MCF 10A (cell line): ENCODE results near the gene TMEM134. TPM values are rescaled to one million over a fixed set of nuclear protein-coding genes. Genes with fewer than 3 reads are reported as not detected.
"Not testable (repeated sequence)": the region's sequence is repeated elsewhere in the genome, so short reads cannot be mapped to it uniquely, and the experiment has no call there.

Experiments used
- BruUV-seq: library from RNA; stranded (reverse); fragments of 400-500 nt; replicated peaks from 2 replicates; lab custom pipeline; 2021; lab: Mats Ljungman, UMichigan
- CTCF ChIA-PET: fragments of 300-600 bp; sonication (Branson Sonifier 250); formaldehyde crosslinking; extraction: SDS; loops from one replicate; lab custom pipeline; 2021; ENCODE audit warnings: antibody characterized with exemption, inconsistent platforms; lab: Yijun Ruan, JAX
- POLR2A ChIA-PET: fragments of 300-600, 350-650 bp; sonication (Branson Sonifier 250); formaldehyde crosslinking; extraction: SDS; loops from one replicate; lab custom pipeline; 2020; ENCODE audit warnings: antibody characterized with exemption, inconsistent platforms; lab: Yijun Ruan, JAX
- DNase-seq: peaks from one replicate; pipeline ENCODE4 v3.0.0-alpha.2; 2018; ENCODE audit not compliant: unreplicated experiment
- H3K27ac Mint-ChIP-seq: one replicate; pipeline ENCODE4 v1.8.0; 2022; ENCODE audit warnings: mild to moderate bottlenecking, low read depth, mixed read lengths; ENCODE audit not compliant: unreplicated experiment
- H3K27me3 Mint-ChIP-seq: one replicate; pipeline ENCODE4 v1.8.0; 2022; ENCODE audit warnings: mixed read lengths; ENCODE audit not compliant: insufficient read depth, unreplicated experiment
- H3K36me3 Mint-ChIP-seq: one replicate; pipeline ENCODE4 v1.8.0; 2022; ENCODE audit warnings: mild to moderate bottlenecking, moderate library complexity, mixed read lengths; ENCODE audit not compliant: insufficient read depth, unreplicated experiment
- H3K4me1 Mint-ChIP-seq: one replicate; pipeline ENCODE4 v1.8.0; 2022; ENCODE audit warnings: mixed read lengths; ENCODE audit not compliant: insufficient read depth, unreplicated experiment
- H3K4me3 Mint-ChIP-seq: one replicate; pipeline ENCODE4 v1.8.0; 2022; ENCODE audit warnings: mild to moderate bottlenecking, moderate library complexity, mixed read lengths; ENCODE audit not compliant: unreplicated experiment
- H3K9me3 Mint-ChIP-seq: one replicate; pipeline ENCODE4 v1.8.0; 2022; ENCODE audit warnings: mixed read lengths; ENCODE audit not compliant: unreplicated experiment
- CTCF ChIP-seq: fragments of 200-600 bp; IDR thresholded peaks from one replicate; pipeline ENCODE4 v1.8.0; 2022; ENCODE audit warnings: antibody characterized with exemption, mild to moderate bottlenecking; ENCODE audit not compliant: unreplicated experiment
- intact Hi-C: fragments of 100-400 bp; cut with micrococcal nuclease; formaldehyde crosslinking; loops from 2 replicates; pipeline ENCODE4 v1.14.1; 2022
- total RNA-seq: library from RNA; stranded (reverse); gene quantifications from 2 replicates; pipeline ENCODE4 v1.2.3, GENCODE V29; 2022

Gene TMEM134
- total RNA-seq, 1 experiment from 2014 or later, result 49.7 TPM

GRCh38 chr11:67429038-67429668, 39.9 kb downstream of the TMEM134 start:
- H3K27ac Mint-ChIP-seq, result peak overlapping the region; percentile 92
- no peak for DNase-seq
- H3K4me1 Mint-ChIP-seq, result no peaks in the 10 kb centered on the region
- no peaks in the 10 kb centered on the region for H3K27me3 Mint-ChIP-seq
- ChIA-PET CTCF (interaction anchor here (0.6 to 2.1 kb wide), 6 partner anchors 8 to 76 kb away, joined by 3 to 7 read pairs (median 4); partner anchors contain the start of genes PITPNM1, PPP1CA and PTPRCAP), POLR2A (interaction anchor here (0.7 to 2.9 kb wide), 18 partner anchors 8 to 836 kb away, joined by 3 to 32 read pairs (median 3); partner anchors contain the start of genes AIP, CCDC87, CCS and CORO1B)
- no peaks in the 10 kb centered on the region for H3K9me3 Mint-ChIP-seq
- H3K36me3 Mint-ChIP-seq, result peaks cover 42% of the 10 kb centered on the region
- no peak for TF ChIP-seq CTCF
- intact Hi-C loops, result no loop called here
- peak overlapping the region; percentile 96 for H3K4me3 Mint-ChIP-seq
- TSS peak; percentile 44 for BruUV-seq

DNA sequence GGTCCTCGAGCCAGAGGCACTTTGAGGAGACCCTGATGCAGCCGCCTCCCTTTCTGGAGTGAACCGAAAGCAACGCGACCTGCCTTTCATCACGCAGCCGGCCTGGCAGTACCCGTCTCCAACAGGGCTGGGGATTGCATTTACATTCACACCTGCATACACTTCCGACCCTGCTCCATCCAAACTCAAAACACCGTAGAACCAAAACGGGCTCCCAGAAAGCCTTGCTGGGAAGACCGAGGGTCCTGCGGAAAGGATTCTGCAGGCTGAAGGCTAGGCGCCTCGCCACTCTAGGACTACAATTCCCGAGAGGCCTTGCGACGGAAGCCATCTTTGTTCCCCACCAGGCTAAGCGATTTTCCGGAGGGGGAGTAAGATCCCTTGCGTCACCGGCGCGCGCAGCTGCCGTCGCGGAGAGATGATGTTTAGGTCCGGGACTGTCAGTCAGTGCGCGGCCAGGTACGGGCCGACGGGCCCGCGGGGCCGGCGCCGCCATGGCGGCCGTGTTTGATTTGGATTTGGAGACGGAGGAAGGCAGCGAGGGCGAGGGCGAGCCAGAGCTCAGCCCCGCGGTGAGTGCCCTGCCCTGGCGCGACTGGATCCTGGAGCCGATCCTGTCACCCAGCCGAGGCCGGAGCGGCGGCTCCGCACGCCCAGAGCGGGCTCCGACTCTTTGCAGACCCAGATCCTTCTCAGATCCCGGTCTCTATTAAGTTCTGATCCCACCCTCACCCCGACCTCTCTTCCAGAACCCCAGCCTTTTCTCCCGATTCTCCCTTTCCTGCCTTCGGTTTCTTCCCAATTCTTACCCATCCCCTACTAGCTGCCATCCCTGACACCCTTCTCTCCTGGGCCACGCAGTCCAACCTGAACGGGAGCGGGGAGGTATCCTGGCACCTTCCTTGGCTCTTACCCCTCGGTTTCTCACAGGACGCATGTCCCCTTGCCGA, 40.7 kb downstream of the TMEM134 start, which contains the start of gene RPS6KB2:
Gene RPS6KB2, plus strand, starts transcription at position 443 of the 950 bp plus-strand sequence. Its CDS starts 52 bp downstream, at position 495.
- H3K9me3 Mint-ChIP-seq, result no peaks in the 10 kb centered on the region
- peak within 1 kb of the TSS; percentile 96 for H3K4me3 Mint-ChIP-seq
- intact Hi-C loops, result loop anchor here (1.0 kb wide), 1 partner anchor 80 kb away; the partner anchor contains the start of gene CDK2AP2
- DNase-seq, result peak; percentile 97
- peak within 1 kb of the TSS; percentile 92 for H3K27ac Mint-ChIP-seq
- no peaks in the 10 kb centered on the region for H3K4me1 Mint-ChIP-seq
- CTCF ChIA-PET, result interaction anchor here (0.6 to 2.1 kb wide), 6 partner anchors 9 to 77 kb away, joined by 3 to 8 read pairs (median 4); partner anchors contain the start of genes PITPNM1, PPP1CA and PTPRCAP
- H3K36me3 Mint-ChIP-seq, result peaks cover 38% of the 10 kb centered on the region
- POLR2A ChIA-PET, result interaction anchor here (0.6 to 2.9 kb wide), 22 partner anchors 8 to 1767 kb away, joined by 3 to 32 read pairs (median 3); partner anchors contain the start of genes AIP, CCDC87, CCS and CORO1B
- no TSS peak for BruUV-seq
- H3K27me3 Mint-ChIP-seq, result no peaks in the 10 kb centered on the region
- TF ChIP-seq CTCF, result no peak

DNA sequence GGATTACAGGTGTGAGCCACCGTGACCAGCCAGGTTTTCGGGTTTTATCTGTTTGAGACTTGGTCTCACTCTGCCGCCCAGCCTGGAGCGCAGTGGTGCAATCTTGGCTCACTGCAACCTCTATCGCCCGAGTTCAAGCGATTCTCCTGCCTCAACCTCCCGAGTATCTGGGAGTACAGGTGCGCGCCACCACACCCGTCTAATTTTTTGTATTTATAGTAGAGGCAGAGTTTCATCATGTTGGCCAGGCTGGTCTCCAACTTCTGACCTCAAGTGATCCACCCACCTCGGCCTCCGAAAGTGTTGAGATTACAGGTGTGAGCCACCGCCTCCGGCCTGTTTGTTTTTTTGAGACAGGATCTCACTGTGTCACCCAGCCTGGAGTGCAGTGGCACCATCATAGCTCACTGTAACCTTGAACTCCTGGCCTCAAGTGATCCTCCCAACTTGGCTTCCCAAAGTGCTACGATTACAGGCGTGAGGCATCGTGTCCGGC, 41.6 kb downstream of the TMEM134 start:
- peaks cover 34% of the 10 kb centered on the region for H3K36me3 Mint-ChIP-seq
- intact Hi-C loops, H3K4me1 Mint-ChIP-seq, BruUV-seq, H3K9me3 Mint-ChIP-seq, DNase-seq, H3K27me3 Mint-ChIP-seq: not testable (repeated sequence)
- H3K4me3 Mint-ChIP-seq, result peak overlapping the region; percentile 96
- ChIA-PET CTCF (interaction anchor here (1.4 to 2.1 kb wide), 2 partner anchors 26 to 40 kb away, joined by 5 to 8 read pairs; partner anchors contain the start of gene PPP1CA), POLR2A (interaction anchor here (0.6 to 2.9 kb wide), 8 partner anchors 16 to 56 kb away, joined by 3 to 32 read pairs (median 10); partner anchors contain the start of genes AIP, CORO1B and PPP1CA)
- peak overlapping the region; percentile 92 for H3K27ac Mint-ChIP-seq
